Small intestine (tissue), 7 donors: ENCODE results near the gene PARN. TPM values are rescaled to one million over a fixed set of nuclear protein-coding genes. Genes with fewer than 3 reads are reported as not detected.

Source experiments
- DNase-seq, 2 donors: peaks; one replicate each; pipeline versions ENCODE4 v3.0.0 to v3.0.0-alpha.2; 2013
- FAIRE-seq: peaks from 2 replicates; lab custom pipeline; 2012; peaks lifted over from hg19 to GRCh38; lab: Jason Lieb, UNC
- H3K27ac ChIP-seq, 3 donors: one replicate each; pipeline ENCODE4 v1.5.1; 2013; ENCODE audit warnings: low read length in 2 of 3, mild to moderate bottlenecking in 2 of 3, control low read depth in 1 of 3, inconsistent platforms in 1 of 3, low read depth in 1 of 3, moderate library complexity in 1 of 3
- H3K27me3 ChIP-seq, 3 donors: one replicate each; pipeline ENCODE4 v1.6.1; 2013; ENCODE audit warnings: low read length in 3 of 3, inconsistent platforms in 1 of 3; ENCODE audit not compliant: control insufficient read depth in 3 of 3, insufficient read depth in 3 of 3
- H3K36me3 ChIP-seq, 3 donors: one replicate each; pipeline ENCODE4 v1.6.1; 2013; ENCODE audit warnings: low read length in 3 of 3, inconsistent platforms in 1 of 3, low read depth in 1 of 3, mild to moderate bottlenecking in 1 of 3, moderate library complexity in 1 of 3; ENCODE audit not compliant: control insufficient read depth in 3 of 3, insufficient read depth in 2 of 3
- H3K4me1 ChIP-seq, 3 donors: one replicate each; pipeline ENCODE4 v1.6.1; 2013; ENCODE audit warnings: low read length in 2 of 3, inconsistent platforms in 1 of 3, low read depth in 1 of 3, mild to moderate bottlenecking in 1 of 3, moderate library complexity in 1 of 3; ENCODE audit not compliant: control insufficient read depth in 3 of 3, insufficient read depth in 2 of 3
- H3K4me3 ChIP-seq, 3 donors: one replicate each; pipeline ENCODE4 v1.5.1; 2013; ENCODE audit warnings: low read length in 3 of 3, control low read depth in 1 of 3, inconsistent platforms in 1 of 3, low read depth in 1 of 3, mild to moderate bottlenecking in 1 of 3, moderate library complexity in 1 of 3
- H3K9me3 ChIP-seq, 2 donors: one replicate each; pipeline ENCODE4 v1.6.1; 2013; ENCODE audit warnings: low read depth in 1 of 2, low read length in 1 of 2; ENCODE audit not compliant: control insufficient read depth in 2 of 2, insufficient read depth in 1 of 2
- WGBS, 3 donors: extraction: QIAGEN DNeasy Blood & Tissue Kit; methylation state at CpG; one replicate each; pipeline ENCODE4 v1.1.7; 2013; 5-methylcytosine and 5-hydroxymethylcytosine counted together
- polyA plus RNA-seq, 4 donors: library from polyadenylated mRNA; stranded (reverse) in 3 of 4; unstranded in 1 of 4; fragments of 200-250 nt in 3 of 4; fragments of 120-200 nt in 1 of 4; gene quantifications; one replicate each; pipeline versions ENCODE4 v1.2.1 to v1.2.3, GENCODE V29; 2013
- donor health status: healthy with polysubstance abuse.
- donor health status: control.
- donor health status: control.
- donor health status: Bipolar disorder and iron deficiency.
- donor health status: healthy.

PARN gene
- polyA plus RNA-seq, 4 donors = 11.1 to 25.5 (median 15.8) TPM

GRCh38 chr16:14470788-14471187, 159.3 kb downstream of the PARN start:
- Histone ChIP-seq H3K4me3 (no peak overlapping the region), H3K27ac (no peak overlapping the region), H3K9me3 (no peaks in the 10 kb centered on the region), H3K36me3 (peaks cover 0 to 1% (median 0%) of the 10 kb centered on the region in 3 donors), H3K27me3 (no peaks in the 10 kb centered on the region), H3K4me1 (no peaks in the 10 kb centered on the region)
- FAIRE-seq (no peak), DNase-seq (no peak)
- 90 to 94% (median 90%) methylated on average over 2 of the region's 2 CpGs for WGBS, 3 donors

- no peak overlapping the region for H3K4me3 ChIP-seq
- no peak overlapping the region for H3K27ac ChIP-seq
- peaks cover 0 to 9% of the 10 kb centered on the region in 2 donors for H3K9me3 ChIP-seq
- H3K27me3 ChIP-seq = no peaks in the 10 kb centered on the region
- DNase-seq (no peak), FAIRE-seq (no peak)
- WGBS, 3 donors = 96 to 99% (median 98%) methylated on average over 3 of the region's 3 CpGs
- no peaks in the 10 kb centered on the region for H3K4me1 ChIP-seq
- H3K36me3 ChIP-seq = peaks cover 0 to 7% (median 3%) of the 10 kb centered on the region in 3 donors
These were observed 164.3 kb downstream of the PARN start for GRCh38 chr16:14465799-14466198.

GRCh38 chr16:14464796-14465195, 165.3 kb downstream of the PARN start:
- Histone ChIP-seq H3K27me3 (no peaks in the 10 kb centered on the region), H3K36me3 (peaks cover 0 to 7% (median 3%) of the 10 kb centered on the region in 3 donors), H3K9me3 (peaks cover 0 to 9% of the 10 kb centered on the region in 2 donors), H3K4me3 (no peak overlapping the region), H3K4me1 (no peaks in the 10 kb centered on the region), H3K27ac (no peak overlapping the region)
- FAIRE-seq = no peak
- 93 to 96% (median 94%) methylated on average over 2 of the region's 2 CpGs for WGBS, 3 donors
- no peak for DNase-seq

- DNase-seq (no peak), FAIRE-seq (no peak)
- H3K27ac ChIP-seq = no peak overlapping the region
- no peak overlapping the region for H3K4me3 ChIP-seq
- WGBS, 3 donors = 99 to 100% (median 100%) methylated on average over 2 of the region's 2 CpGs
- peaks cover 0 to 9% of the 10 kb centered on the region in 2 donors for H3K9me3 ChIP-seq
- H3K4me1 ChIP-seq = no peaks in the 10 kb centered on the region
- no peaks in the 10 kb centered on the region for H3K27me3 ChIP-seq
- peaks cover 0 to 7% (median 3%) of the 10 kb centered on the region in 3 donors for H3K36me3 ChIP-seq
These were observed 165.9 kb downstream of the PARN start for GRCh38 chr16:14464192-14464591.

- H3K27me3 ChIP-seq = no peaks in the 10 kb centered on the region
- peaks cover 0 to 9% of the 10 kb centered on the region in 2 donors for H3K9me3 ChIP-seq
- no peak overlapping the region for H3K4me3 ChIP-seq
- 94 to 96% (median 95%) methylated on average over 3 of the region's 3 CpGs for WGBS, 3 donors
- H3K4me1 ChIP-seq = no peaks in the 10 kb centered on the region
- DNase-seq = no peak
- H3K27ac ChIP-seq = no peak overlapping the region
- peaks cover 0 to 9% (median 3%) of the 10 kb centered on the region in 3 donors for H3K36me3 ChIP-seq
- no peak for FAIRE-seq
These were observed 167.2 kb downstream of the PARN start for GRCh38 chr16:14462811-14463210.

GRCh38 chr16:14460726-14461125, 169.3 kb downstream of the PARN start:
- 98 to 100% (median 100%) methylated on average over 1 of the region's 1 CpG for WGBS, 3 donors
- Histone ChIP-seq H3K4me1 (no peaks in the 10 kb centered on the region), H3K36me3 (peaks cover 0 to 9% (median 2%) of the 10 kb centered on the region in 3 donors), H3K27me3 (no peaks in the 10 kb centered on the region), H3K4me3 (no peak overlapping the region), H3K9me3 (peaks cover 0 to 9% of the 10 kb centered on the region in 2 donors), H3K27ac (no peak overlapping the region)
- FAIRE-seq = no peak
- DNase-seq = no peak

GRCh38 chr16:14458576-14458975, 171.5 kb downstream of the PARN start:
- H3K27me3 ChIP-seq = no peaks in the 10 kb centered on the region
- FAIRE-seq (no peak), DNase-seq (no peak)
- peaks cover 0 to under 1% of the 10 kb centered on the region in 2 donors for H3K9me3 ChIP-seq
- peaks cover 0 to 3% (median 0%) of the 10 kb centered on the region in 3 donors for H3K36me3 ChIP-seq
- H3K27ac ChIP-seq = no peak overlapping the region
- H3K4me3 ChIP-seq = no peak overlapping the region
- WGBS, 3 donors = 91 to 97% (median 96%) methylated on average over 7 of the region's 7 CpGs
- no peaks in the 10 kb centered on the region for H3K4me1 ChIP-seq

- 96% methylated on average over 10 of the region's 10 CpGs for WGBS, 3 donors
- Histone ChIP-seq H3K27me3 (no peaks in the 10 kb centered on the region), H3K36me3 (peaks cover 0 to 3% (median 0%) of the 10 kb centered on the region in 3 donors), H3K27ac (no peak overlapping the region), H3K4me3 (no peak overlapping the region), H3K9me3 (no peaks in the 10 kb centered on the region), H3K4me1 (no peaks in the 10 kb centered on the region)
- DNase-seq (no peak), FAIRE-seq (no peak)
These were observed 173.1 kb downstream of the PARN start for GRCh38 chr16:14456793-14457481.
